H9 (cell line): ENCODE measurements around the gene SMAD7. TPM values are rescaled to one million over a fixed set of nuclear protein-coding genes. Genes with fewer than 3 reads are reported as not detected.

Experiments
- DNase-seq: peaks from one replicate; pipeline ENCODE4 v3.0.0-alpha.2; 2017
- H2AFZ ChIP-seq: one replicate; pipeline ENCODE4 v1.6.1; 2013; ENCODE audit warnings: mild to moderate bottlenecking, low read length, control low read depth, moderate library complexity
- H2AK5ac ChIP-seq: 2 replicates; pipeline ENCODE4 v1.6.1; 2013; ENCODE audit warnings: low read length, control low read depth, mixed read lengths; ENCODE audit not compliant: insufficient read length
- H2BK120ac ChIP-seq: one replicate; pipeline ENCODE4 v1.6.1; 2013; ENCODE audit warnings: low read depth, mild to moderate bottlenecking, low read length, control low read depth, inconsistent platforms; ENCODE audit not compliant: poor library complexity, severe bottlenecking
- H2BK12ac ChIP-seq: 2 replicates; pipeline ENCODE4 v1.6.1; 2013; ENCODE audit warnings: low read length, control low read depth, mixed read lengths, low read depth; ENCODE audit not compliant: insufficient read length
- H2BK15ac ChIP-seq: 2 replicates; pipeline ENCODE4 v1.6.1; 2013; ENCODE audit warnings: low read depth, low read length, control low read depth
- H2BK20ac ChIP-seq: one replicate; pipeline ENCODE4 v1.6.1; 2013; ENCODE audit warnings: low read depth, mild to moderate bottlenecking, low read length, control low read depth, inconsistent platforms; ENCODE audit not compliant: poor library complexity, severe bottlenecking
- H2BK5ac ChIP-seq: 2 replicates; pipeline ENCODE4 v1.6.1; 2013; ENCODE audit warnings: low read length, control low read depth, mixed read lengths; ENCODE audit not compliant: insufficient read length
- H3K14ac ChIP-seq: 2 replicates; pipeline ENCODE4 v1.6.1; 2013; ENCODE audit warnings: low read length, control low read depth; ENCODE audit not compliant: insufficient read depth
- H3K18ac ChIP-seq: 2 replicates; pipeline ENCODE4 v1.6.1; 2013; ENCODE audit warnings: low read depth, mild to moderate bottlenecking, mixed read lengths, low read length, control low read depth; ENCODE audit not compliant: insufficient read length
- H3K23ac ChIP-seq: 2 replicates; pipeline ENCODE4 v1.6.1; 2013; ENCODE audit warnings: low read length, control low read depth, mixed read lengths, low read depth; ENCODE audit not compliant: insufficient read length
- H3K23me2 ChIP-seq: 2 replicates; pipeline ENCODE4 v1.6.1; 2013; ENCODE audit warnings: low read depth, mild to moderate bottlenecking, mixed read lengths, low read length, control low read depth; ENCODE audit not compliant: insufficient read length, poor library complexity, severe bottlenecking
- H3K27ac ChIP-seq: 2 replicates; pipeline ENCODE4 v1.5.1; 2013; ENCODE audit warnings: low read length, control low read depth, mixed read lengths, low read depth; ENCODE audit not compliant: insufficient read length
- H3K27me3 ChIP-seq: 2 replicates; pipeline ENCODE4 v1.6.1; 2013; ENCODE audit warnings: low read length, control low read depth, inconsistent platforms; ENCODE audit not compliant: insufficient read depth
- H3K4ac ChIP-seq: 2 replicates; pipeline ENCODE4 v1.6.1; 2013; ENCODE audit warnings: low read depth, mild to moderate bottlenecking, control low read depth, inconsistent platforms, low read length, moderate library complexity
- H3K4me1 ChIP-seq: 2 replicates; pipeline ENCODE4 v1.6.1; 2013; ENCODE audit warnings: low read length, control low read depth, inconsistent platforms; ENCODE audit not compliant: insufficient read depth
- H3K4me2 ChIP-seq: 2 replicates; pipeline ENCODE4 v1.6.1; 2013; ENCODE audit warnings: low read length, control low read depth, mixed read lengths; ENCODE audit not compliant: insufficient read length, insufficient read depth
- H3K56ac ChIP-seq: 2 replicates; pipeline ENCODE4 v1.6.1; 2013; ENCODE audit warnings: low read depth, mild to moderate bottlenecking, mixed read lengths, low read length, control low read depth; ENCODE audit not compliant: insufficient read length
- H3K79me1 ChIP-seq: 2 replicates; pipeline ENCODE4 v1.6.1; 2013; ENCODE audit warnings: low read depth, mild to moderate bottlenecking, moderate library complexity, low read length, control low read depth, inconsistent platforms; ENCODE audit not compliant: insufficient read depth, poor library complexity, severe bottlenecking
- H3K79me2 ChIP-seq: 2 replicates; pipeline ENCODE4 v1.6.1; 2013; ENCODE audit warnings: low read length, control low read depth, inconsistent platforms; ENCODE audit not compliant: insufficient read depth
- H3K9ac ChIP-seq: 2 replicates; pipeline ENCODE4 v1.6.1; 2013; ENCODE audit warnings: low read length, control low read depth, mixed read lengths; ENCODE audit not compliant: insufficient read length; ENCODE audit errors: extremely low read depth
- H3K9me3 ChIP-seq: one replicate; pipeline ENCODE4 v1.6.1; 2013; ENCODE audit warnings: low read depth, low read length, inconsistent platforms; ENCODE audit not compliant: control insufficient read depth
- H3T11ph ChIP-seq: one replicate; pipeline ENCODE4 v1.6.1; 2013; ENCODE audit warnings: mild to moderate bottlenecking, low read length, control low read depth, inconsistent platforms
- H4K20me1 ChIP-seq: one replicate; pipeline ENCODE4 v1.6.1; 2013; ENCODE audit not compliant: control insufficient read depth, insufficient read length, insufficient read depth
- H4K5ac ChIP-seq: 2 replicates; pipeline ENCODE4 v1.6.1; 2013; ENCODE audit warnings: low read depth, mild to moderate bottlenecking, mixed read lengths, low read length, control low read depth; ENCODE audit not compliant: insufficient read length
- H4K8ac ChIP-seq: replicated peaks from 2 replicates; pipeline ENCODE4 v1.6.1; 2013; ENCODE audit warnings: low read length, control low read depth, mixed read lengths, low read depth; ENCODE audit not compliant: insufficient read length
- H4K91ac ChIP-seq: 2 replicates; pipeline ENCODE4 v1.6.1; 2013; ENCODE audit warnings: low read depth, mild to moderate bottlenecking, moderate library complexity, mixed read lengths, low read length, control low read depth; ENCODE audit not compliant: insufficient read length
- H3K27ac Mint-ChIP-seq, 3 experiments: 2 replicates in 2 of 3; 3 replicates in 1 of 3; pipeline ENCODE4 v1.8.0; 2020 to 2021; ENCODE audit warnings: mixed read lengths in 3 of 3, mild to moderate bottlenecking in 1 of 3, moderate library complexity in 1 of 3
- H3K27me3 Mint-ChIP-seq: 2 replicates; pipeline ENCODE4 v1.8.0; 2021; ENCODE audit warnings: low read depth, mild to moderate bottlenecking, moderate library complexity, mixed read lengths
- H3K36me3 Mint-ChIP-seq, 3 experiments: 2 replicates in 2 of 3; 3 replicates in 1 of 3; pipeline ENCODE4 v1.8.0; 2020 to 2021; ENCODE audit warnings: low read depth in 3 of 3, mixed read lengths in 3 of 3; ENCODE audit not compliant: insufficient read depth in 1 of 3
- H3K4me1 Mint-ChIP-seq, 2 experiments: 2 replicates each; pipeline ENCODE4 v1.8.0; 2020; ENCODE audit warnings: mixed read lengths in 2 of 2
- H3K4me3 Mint-ChIP-seq, 2 experiments: 2 replicates in 1 of 2; 3 replicates in 1 of 2; pipeline ENCODE4 v1.8.0; 2020 to 2021; ENCODE audit warnings: mild to moderate bottlenecking in 2 of 2, mixed read lengths in 2 of 2, moderate library complexity in 1 of 2
- H3K9me3 Mint-ChIP-seq, 2 experiments: 2 replicates in 1 of 2; 3 replicates in 1 of 2; pipeline ENCODE4 v1.8.0; 2020; ENCODE audit warnings: mild to moderate bottlenecking in 2 of 2, mixed read lengths in 2 of 2, moderate library complexity in 1 of 2
- WGBS: extraction: QIAGEN DNeasy Blood & Tissue Kit; methylation state at CpG from one replicate; pipeline ENCODE4 v1.1.7; 2013; ENCODE audit warnings: missing lambda C conversion rate, low lambda C conversion rate, mixed read lengths; ENCODE audit not compliant: insufficient read length; ENCODE audit errors: extremely low coverage; 5-methylcytosine and 5-hydroxymethylcytosine counted together
- total RNA-seq: library from RNA; stranded (reverse); gene quantifications from 2 replicates; pipeline ENCODE4 v1.2.1, GENCODE V29; 2021
- TF ChIP-seq, protein P1 (sequence below): fragments of 200-600 bp; sonication (generic); conservative IDR thresholded peaks from 3 replicates; pipeline ENCODE4 v1.8.0; 2021; ENCODE audit warnings: antibody characterized with exemption, mild to moderate bottlenecking

The SMAD7 gene
- total RNA-seq, 1 experiment from 2014 or later, result 27.7 TPM

DNA sequence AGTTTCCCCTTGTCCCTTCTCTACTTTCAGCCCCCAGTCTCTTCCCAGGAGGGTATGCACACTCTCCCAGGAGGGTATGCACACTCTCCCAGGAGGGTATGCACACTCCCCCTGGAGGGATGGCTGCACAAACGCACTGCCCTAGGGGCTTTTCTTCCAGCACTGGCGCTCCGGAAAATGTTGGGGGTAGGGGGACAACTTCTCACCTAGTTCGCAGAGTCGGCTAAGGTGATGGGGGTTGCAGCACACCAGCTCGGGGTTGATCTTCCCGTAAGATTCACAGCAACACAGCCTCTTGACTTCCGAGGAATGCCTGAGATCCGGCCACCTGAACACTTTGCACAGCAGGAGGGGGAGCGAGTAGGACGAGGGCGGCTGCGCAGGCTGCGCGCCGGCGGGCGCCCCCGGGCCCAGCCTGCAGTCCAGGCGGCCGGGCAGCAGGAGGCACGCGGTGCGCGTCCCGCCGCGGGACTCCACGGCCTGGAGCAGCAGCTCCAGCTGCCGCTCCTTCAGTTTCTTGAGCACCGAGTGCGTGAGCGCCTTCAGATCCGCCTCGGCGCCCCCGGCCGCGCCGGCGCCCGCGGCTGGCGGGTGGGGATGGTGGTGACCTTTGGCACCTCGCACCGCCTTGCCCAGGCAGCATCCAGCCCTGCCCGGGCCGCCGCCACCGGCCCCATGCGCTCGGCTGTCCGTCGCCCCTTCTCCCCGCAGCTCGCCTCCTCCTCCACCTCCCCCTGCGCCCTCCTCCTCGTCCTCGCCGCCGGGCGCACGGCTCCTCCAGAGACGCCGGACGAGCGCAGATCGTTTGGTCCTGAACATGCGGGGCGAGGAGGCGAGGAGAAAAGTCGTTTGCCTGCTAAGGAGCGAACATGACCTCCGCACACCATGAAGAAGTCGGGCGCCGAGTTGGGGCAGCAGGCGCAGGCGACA, 894 bp downstream of the SMAD7 start:
- no peak overlapping the region for H2AK5ac ChIP-seq
- H3K4me1 ChIP-seq, result peaks cover 6% of the 10 kb centered on the region; the same call in 1 of the 2 replicates
- H3T11ph ChIP-seq, result no peak overlapping the region
- no peak overlapping the region for H4K5ac ChIP-seq
- no peaks in the 10 kb centered on the region for H4K20me1 ChIP-seq
- H3K23me2 ChIP-seq, result peaks cover 24% of the 10 kb centered on the region
- peak overlapping the region in 1 of 3 experiments; percentile 98; a peak in 4 of 7 replicates for H3K27ac Mint-ChIP-seq
- no peaks in the 10 kb centered on the region for H3K79me1 ChIP-seq
- H2BK120ac ChIP-seq, result no peak overlapping the region
- H3K4me2 ChIP-seq, result peak overlapping the region; percentile 61
- peaks cover 48% of the 10 kb centered on the region; the same call in 1 of the 2 replicates for H3K79me2 ChIP-seq
- H3K9ac ChIP-seq, result peak overlapping the region; percentile 56
- no peak overlapping the region for H4K91ac ChIP-seq
- no peak overlapping the region for H2BK15ac ChIP-seq
- no peak overlapping the region for H4K8ac ChIP-seq
- H3K27me3 ChIP-seq, result no peaks in the 10 kb centered on the region
- no peak overlapping the region for H2BK5ac ChIP-seq
- H3K36me3 Mint-ChIP-seq, result peaks cover 29 to 44% (median 44%) of the 10 kb centered on the region in 3 experiments
- peaks cover 9% of the 10 kb centered on the region for H3K27me3 Mint-ChIP-seq
- H3K18ac ChIP-seq, result no peak overlapping the region
- no peak overlapping the region for H3K56ac ChIP-seq
- no CpG with 5 or more reads among the region's 79 CpGs for WGBS
- no peak overlapping the region for H3K23ac ChIP-seq
- no peak overlapping the region for H2BK12ac ChIP-seq
- H2BK20ac ChIP-seq, result no peak overlapping the region
- no peak overlapping the region; the same call in 1 of the 2 replicates for H3K14ac ChIP-seq
- H3K4ac ChIP-seq, result no peak overlapping the region
- H3K4me1 Mint-ChIP-seq, result peaks cover 45 to 56% of the 10 kb centered on the region in 2 experiments
- no peak overlapping the region for H2AFZ ChIP-seq
- H3K4me3 Mint-ChIP-seq, result peak overlapping the region; percentile 96 to 100
- TF ChIP-seq, protein P1, sequence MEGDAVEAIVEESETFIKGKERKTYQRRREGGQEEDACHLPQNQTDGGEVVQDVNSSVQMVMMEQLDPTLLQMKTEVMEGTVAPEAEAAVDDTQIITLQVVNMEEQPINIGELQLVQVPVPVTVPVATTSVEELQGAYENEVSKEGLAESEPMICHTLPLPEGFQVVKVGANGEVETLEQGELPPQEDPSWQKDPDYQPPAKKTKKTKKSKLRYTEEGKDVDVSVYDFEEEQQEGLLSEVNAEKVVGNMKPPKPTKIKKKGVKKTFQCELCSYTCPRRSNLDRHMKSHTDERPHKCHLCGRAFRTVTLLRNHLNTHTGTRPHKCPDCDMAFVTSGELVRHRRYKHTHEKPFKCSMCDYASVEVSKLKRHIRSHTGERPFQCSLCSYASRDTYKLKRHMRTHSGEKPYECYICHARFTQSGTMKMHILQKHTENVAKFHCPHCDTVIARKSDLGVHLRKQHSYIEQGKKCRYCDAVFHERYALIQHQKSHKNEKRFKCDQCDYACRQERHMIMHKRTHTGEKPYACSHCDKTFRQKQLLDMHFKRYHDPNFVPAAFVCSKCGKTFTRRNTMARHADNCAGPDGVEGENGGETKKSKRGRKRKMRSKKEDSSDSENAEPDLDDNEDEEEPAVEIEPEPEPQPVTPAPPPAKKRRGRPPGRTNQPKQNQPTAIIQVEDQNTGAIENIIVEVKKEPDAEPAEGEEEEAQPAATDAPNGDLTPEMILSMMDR, result peak; percentile 15; the same call in 1 of the 3 replicates
- no peak overlapping the region for H3K27ac ChIP-seq
- H3K9me3 Mint-ChIP-seq, result peaks cover 0 to 2% of the 10 kb centered on the region in 2 experiments; a peak in 1 of 5 replicates
- DNase-seq, result peak; percentile 51
- H3K9me3 ChIP-seq, result no peaks in the 10 kb centered on the region
